HL-60 (cell line): ENCODE results near the gene C19orf47.

Experiments
- GABPA ChIP-seq: IDR thresholded peaks from 2 replicates; pipeline ENCODE4 v1.6.1; 2012; ENCODE audit warnings: low read depth
- POLR2AphosphoS5 ChIP-seq: IDR thresholded peaks from 2 replicates; pipeline ENCODE4 v1.6.1; 2012; ENCODE audit warnings: low read depth
- REST ChIP-seq: IDR thresholded peaks from 2 replicates; pipeline ENCODE4 v1.6.1; 2012; ENCODE audit warnings: low read depth; ENCODE audit not compliant: insufficient replicate concordance
- TF ChIP-seq, protein P1 (sequence below): IDR thresholded peaks from one replicate; pipeline ENCODE4 v1.5.1; 2011; ENCODE audit warnings: low read length, control low read depth, inconsistent platforms; ENCODE audit not compliant: insufficient read depth

DNA sequence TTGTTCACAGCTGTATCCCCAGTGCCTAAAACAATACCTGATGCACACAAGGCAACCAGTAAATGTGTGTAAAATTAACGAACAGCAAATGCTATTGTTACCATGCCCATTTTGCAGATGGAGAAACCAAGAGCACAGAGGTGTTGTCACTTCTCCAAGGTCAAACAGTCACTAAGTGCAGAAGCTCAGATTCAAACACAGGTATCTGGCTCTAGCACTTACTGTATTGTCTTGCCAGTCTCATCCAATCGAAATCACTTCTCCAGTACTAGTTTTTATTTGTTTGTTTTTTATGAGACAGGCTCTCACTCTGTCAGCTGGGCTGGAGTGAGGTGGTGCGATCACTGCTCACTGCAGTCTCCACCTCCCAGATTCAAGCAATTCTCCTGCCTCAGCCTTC is 14.0 kb upstream of the C19orf47 start:
- TF ChIP-seq, protein P1, sequence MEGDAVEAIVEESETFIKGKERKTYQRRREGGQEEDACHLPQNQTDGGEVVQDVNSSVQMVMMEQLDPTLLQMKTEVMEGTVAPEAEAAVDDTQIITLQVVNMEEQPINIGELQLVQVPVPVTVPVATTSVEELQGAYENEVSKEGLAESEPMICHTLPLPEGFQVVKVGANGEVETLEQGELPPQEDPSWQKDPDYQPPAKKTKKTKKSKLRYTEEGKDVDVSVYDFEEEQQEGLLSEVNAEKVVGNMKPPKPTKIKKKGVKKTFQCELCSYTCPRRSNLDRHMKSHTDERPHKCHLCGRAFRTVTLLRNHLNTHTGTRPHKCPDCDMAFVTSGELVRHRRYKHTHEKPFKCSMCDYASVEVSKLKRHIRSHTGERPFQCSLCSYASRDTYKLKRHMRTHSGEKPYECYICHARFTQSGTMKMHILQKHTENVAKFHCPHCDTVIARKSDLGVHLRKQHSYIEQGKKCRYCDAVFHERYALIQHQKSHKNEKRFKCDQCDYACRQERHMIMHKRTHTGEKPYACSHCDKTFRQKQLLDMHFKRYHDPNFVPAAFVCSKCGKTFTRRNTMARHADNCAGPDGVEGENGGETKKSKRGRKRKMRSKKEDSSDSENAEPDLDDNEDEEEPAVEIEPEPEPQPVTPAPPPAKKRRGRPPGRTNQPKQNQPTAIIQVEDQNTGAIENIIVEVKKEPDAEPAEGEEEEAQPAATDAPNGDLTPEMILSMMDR: no peak
- no peak for TF ChIP-seq REST
- no peak for TF ChIP-seq GABPA
- TF ChIP-seq POLR2AphosphoS5: no peak
